Activated T-helper 1 cell treated with anti-CD3 and anti-CD28 coated beads, Interleukin-12 subunit alpha, Interleukin-12 subunit beta, Interleukin-2, Interleukin-4 antibody, amounts not matched to agents 30 ng/mL and 10 ng/mL and 1 ng/mL, durations not matched to agents 14 hours and 24 hours and 36 hours (primary cell): ENCODE results near the gene GSTCD. TPM values are rescaled to one million over a fixed set of nuclear protein-coding genes. Genes with fewer than 3 reads are reported as not detected.
"Not testable (repeated sequence)": the region's sequence is repeated elsewhere in the genome, so short reads cannot be mapped to it uniquely, and the experiment has no call there.

Source experiments
- DNase-seq: peaks from one replicate; pipeline ENCODE4 v3.0.0; 2021; ENCODE audit warnings: low spot score
- H3K27ac Mint-ChIP-seq: one replicate; pipeline ENCODE4 v1.8.0; 2021; ENCODE audit warnings: mild to moderate bottlenecking, mixed read lengths
- H3K27me3 Mint-ChIP-seq: one replicate; pipeline ENCODE4 v1.8.0; 2022; ENCODE audit warnings: mild to moderate bottlenecking, moderate library complexity, mixed read lengths; ENCODE audit not compliant: insufficient read depth
- H3K36me3 Mint-ChIP-seq: one replicate; pipeline ENCODE4 v1.8.0; 2021; ENCODE audit warnings: low read depth, mixed read lengths
- H3K4me1 Mint-ChIP-seq: one replicate; pipeline ENCODE4 v1.8.0; 2021; ENCODE audit warnings: low read depth, mixed read lengths
- H3K4me3 Mint-ChIP-seq: one replicate; pipeline ENCODE4 v1.8.0; 2021; ENCODE audit warnings: mild to moderate bottlenecking, moderate library complexity, mixed read lengths
- H3K9me3 Mint-ChIP-seq: one replicate; pipeline ENCODE4 v1.8.0; 2021; ENCODE audit warnings: mixed read lengths
- intact Hi-C: fragments of 100-400 bp; cut with micrococcal nuclease; formaldehyde crosslinking; loops from one replicate; pipeline ENCODE4 v1.15.1; 2024
- total RNA-seq: library from RNA; stranded (reverse); gene quantifications from 2 replicates; pipeline ENCODE4 v1.2.3, GENCODE V29; 2022

Gene GSTCD
- total RNA-seq, 1 donor from 2014 or later: 17.0 TPM

DNA sequence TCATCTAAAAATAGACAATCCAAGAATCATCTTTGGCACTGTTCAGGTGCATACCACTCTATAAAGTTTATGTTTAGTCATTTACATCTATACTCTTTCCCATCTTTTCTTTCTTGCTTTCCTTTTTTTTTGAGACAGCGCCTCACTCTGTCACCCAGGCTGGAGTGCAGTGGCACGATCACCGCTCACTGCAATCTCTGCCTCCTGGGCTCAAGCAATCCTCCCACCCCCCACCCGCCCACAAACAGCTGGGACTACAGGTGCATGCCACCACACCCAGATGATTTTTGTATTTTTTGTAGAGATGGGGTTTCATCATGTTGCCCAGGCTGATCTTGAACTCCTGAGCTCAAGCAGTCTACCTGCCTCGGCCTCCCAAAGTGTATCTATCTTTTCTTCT is 13.8 kb upstream of the GSTCD start:
- H3K4me1 Mint-ChIP-seq, intact Hi-C loops, H3K4me3 Mint-ChIP-seq, H3K9me3 Mint-ChIP-seq, H3K27ac Mint-ChIP-seq, DNase-seq, H3K27me3 Mint-ChIP-seq: not testable (repeated sequence)
- H3K36me3 Mint-ChIP-seq: peaks cover 28% of the 10 kb centered on the region

- H3K4me3 Mint-ChIP-seq, H3K27me3 Mint-ChIP-seq: not testable (repeated sequence)
These were observed 12.8 kb upstream of the GSTCD start for GRCh38 chr4:105695832-105696231.

GRCh38 chr4:105698607-105699006 is 10.0 kb upstream of the GSTCD start:
- no peak for DNase-seq
- H3K27me3 Mint-ChIP-seq: no peaks in the 10 kb centered on the region
- peaks cover 18% of the 10 kb centered on the region for H3K36me3 Mint-ChIP-seq
- H3K27ac Mint-ChIP-seq: no peak overlapping the region
- no peak overlapping the region for H3K4me3 Mint-ChIP-seq
- H3K9me3 Mint-ChIP-seq: no peaks in the 10 kb centered on the region
- no peaks in the 10 kb centered on the region for H3K4me1 Mint-ChIP-seq
- intact Hi-C loops: no loop called here

More at GRCh38 chr4:105695832-105696231, 12.8 kb upstream of the GSTCD start:
- H3K27ac Mint-ChIP-seq, H3K4me1 Mint-ChIP-seq, intact Hi-C loops, H3K9me3 Mint-ChIP-seq, DNase-seq: not testable (repeated sequence)
- peaks cover 29% of the 10 kb centered on the region for H3K36me3 Mint-ChIP-seq

DNA sequence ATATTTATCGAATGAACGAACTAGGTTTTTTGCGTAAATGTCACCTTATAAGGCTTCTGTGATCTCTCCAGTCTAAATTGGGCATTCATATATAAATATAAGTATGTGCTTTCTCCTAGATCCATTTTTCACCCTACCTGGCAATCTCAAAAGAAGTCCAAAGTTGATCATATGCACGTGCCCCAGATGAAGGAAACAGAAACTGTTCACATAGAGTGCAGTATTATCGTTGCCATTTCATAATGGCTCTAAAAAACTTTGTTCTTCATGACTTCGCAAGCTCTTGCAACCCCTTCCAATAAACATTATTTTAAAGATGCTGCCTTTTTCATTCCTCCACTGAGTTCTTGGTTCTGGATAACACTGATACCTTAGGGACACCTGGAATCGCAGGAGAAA is 803 bp upstream of the GSTCD start:
- no peaks in the 10 kb centered on the region for H3K27me3 Mint-ChIP-seq
- H3K4me3 Mint-ChIP-seq: peak overlapping the region; percentile 99
- peaks cover 21% of the 10 kb centered on the region for H3K4me1 Mint-ChIP-seq
- intact Hi-C loops: loop anchor here (1.0 to 10.0 kb wide), 6 partner anchors 187 to 741 kb away; partner anchors contain the start of genes AIMP1, NPNT, TBCK and TET2
- peaks cover 7% of the 10 kb centered on the region for H3K36me3 Mint-ChIP-seq
- no peaks in the 10 kb centered on the region for H3K9me3 Mint-ChIP-seq
- peak overlapping the region; percentile 95 for H3K27ac Mint-ChIP-seq
- no peak for DNase-seq

GRCh38 chr4:105709081-105709450 is 482 bp downstream of the GSTCD start:
- Mint-ChIP-seq H3K4me1 (peaks cover 21% of the 10 kb centered on the region), H3K9me3 (no peaks in the 10 kb centered on the region), H3K27ac (peak overlapping the region; percentile 83), H3K27me3 (no peaks in the 10 kb centered on the region), H3K36me3 (peaks cover 7% of the 10 kb centered on the region), H3K4me3 (peak overlapping the region; percentile 99)
- DNase-seq: no peak
- intact Hi-C loops: loop anchor here (2.0 to 10.0 kb wide), 4 partner anchors 186 to 742 kb away; partner anchors contain the start of genes NPNT and TET2

GRCh38 chr4:105710012-105710600 is 1.5 kb downstream of the GSTCD start:
- Mint-ChIP-seq H3K36me3 (peaks cover 7% of the 10 kb centered on the region), H3K4me1 (peaks cover 21% of the 10 kb centered on the region), H3K9me3 (no peaks in the 10 kb centered on the region), H3K27me3 (no peaks in the 10 kb centered on the region), H3K4me3 (peak overlapping the region; percentile 99), H3K27ac (no peak overlapping the region)
- intact Hi-C loops: no loop called here
- DNase-seq: no peak

DNA sequence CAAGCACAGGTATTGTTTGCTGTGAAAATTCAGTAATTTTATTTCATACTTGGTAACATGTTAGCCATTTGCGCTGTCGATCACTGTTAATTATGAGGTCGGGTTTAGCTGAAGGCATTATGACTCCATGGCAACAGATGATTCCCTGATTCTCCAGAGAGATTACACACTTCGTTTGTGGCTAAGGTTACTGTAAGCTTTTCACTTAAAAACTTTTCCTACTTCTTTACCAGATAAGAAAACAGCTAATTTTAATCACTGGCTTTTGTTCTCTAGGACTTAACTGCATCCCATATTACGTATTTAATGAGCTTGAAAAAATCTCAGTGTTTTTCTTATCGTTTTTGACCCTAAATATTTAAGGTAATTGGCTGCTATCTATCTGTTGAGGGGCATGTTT is 2.1 kb downstream of the GSTCD start:
- Mint-ChIP-seq H3K4me1 (peaks cover 21% of the 10 kb centered on the region), H3K36me3 (peaks cover 5% of the 10 kb centered on the region), H3K4me3 (no peak overlapping the region), H3K27me3 (no peaks in the 10 kb centered on the region), H3K27ac (no peak overlapping the region), H3K9me3 (no peaks in the 10 kb centered on the region)
- no peak for DNase-seq
- intact Hi-C loops: no loop called here

DNA sequence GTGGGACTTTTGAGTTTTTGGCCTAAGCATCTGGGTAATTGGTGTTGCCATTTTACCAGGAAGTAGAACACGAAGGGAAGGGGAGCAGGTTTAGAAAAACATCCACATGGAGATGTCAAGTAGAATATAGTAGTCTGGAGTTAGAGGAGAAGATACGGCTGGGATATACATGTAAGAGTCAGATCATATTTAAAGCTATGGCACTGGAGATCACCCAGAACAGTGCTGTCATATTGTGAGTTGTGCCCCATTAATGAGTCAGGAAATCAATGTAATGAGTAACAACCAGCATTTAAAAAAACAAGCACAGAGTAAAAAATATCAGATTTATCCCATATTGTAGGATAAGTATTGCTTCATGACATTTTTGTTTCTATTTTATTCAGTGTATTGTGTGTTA is 4.2 kb downstream of the GSTCD start:
- H3K27me3 Mint-ChIP-seq: no peaks in the 10 kb centered on the region
- H3K4me3 Mint-ChIP-seq: no peak overlapping the region
- H3K27ac Mint-ChIP-seq: no peak overlapping the region
- intact Hi-C loops: no loop called here
- peaks cover 10% of the 10 kb centered on the region for H3K4me1 Mint-ChIP-seq
- DNase-seq: no peak
- H3K36me3 Mint-ChIP-seq: no peaks in the 10 kb centered on the region
- no peaks in the 10 kb centered on the region for H3K9me3 Mint-ChIP-seq

DNA sequence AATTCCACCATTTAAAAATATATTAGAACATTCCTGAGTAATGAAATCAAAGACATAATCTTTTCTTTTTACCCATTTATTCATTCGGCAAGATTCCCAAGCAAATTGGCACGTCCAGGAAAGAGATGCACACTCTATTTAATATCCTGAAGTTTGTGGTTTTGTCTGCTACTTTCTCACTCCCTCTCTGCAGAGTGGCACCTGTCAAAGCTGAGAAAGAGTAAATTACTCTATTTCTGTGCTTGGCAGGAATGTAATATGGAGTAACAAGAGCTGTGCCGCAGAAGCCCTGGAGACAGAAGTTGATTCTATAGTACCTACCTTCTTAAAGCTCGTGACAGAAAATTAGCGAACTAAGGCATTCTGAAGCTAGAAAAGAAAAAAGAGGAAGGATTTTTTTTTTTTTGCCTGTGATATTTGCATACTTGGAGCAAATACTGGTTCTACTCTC is 5.5 kb downstream of the GSTCD start:
- Mint-ChIP-seq H3K9me3 (no peaks in the 10 kb centered on the region), H3K4me1 (peaks cover 8% of the 10 kb centered on the region)
- intact Hi-C loops: no loop called here

GRCh38 chr4:105714932-105715331 is 6.3 kb downstream of the GSTCD start:
- H3K27ac Mint-ChIP-seq: no peak overlapping the region
- no peaks in the 10 kb centered on the region for H3K36me3 Mint-ChIP-seq
- H3K4me1 Mint-ChIP-seq: no peaks in the 10 kb centered on the region
- H3K27me3 Mint-ChIP-seq: no peaks in the 10 kb centered on the region
- no peaks in the 10 kb centered on the region for H3K9me3 Mint-ChIP-seq
- DNase-seq: no peak
- no peak overlapping the region for H3K4me3 Mint-ChIP-seq
- intact Hi-C loops: loop anchor here (1.0 kb wide), 2 partner anchors 194 to 574 kb away; no protein-coding TSS in a partner anchor

More for the DNA sequence above, 5.5 kb downstream of the GSTCD start:
- no peaks in the 10 kb centered on the region for H3K36me3 Mint-ChIP-seq
- H3K27ac Mint-ChIP-seq: no peak overlapping the region
- no peak for DNase-seq
- H3K4me3 Mint-ChIP-seq: no peak overlapping the region
- no peaks in the 10 kb centered on the region for H3K27me3 Mint-ChIP-seq

GRCh38 chr4:105715692-105716278 is 7.2 kb downstream of the GSTCD start:
- no peak for DNase-seq
- no peak overlapping the region for H3K27ac Mint-ChIP-seq
- H3K9me3 Mint-ChIP-seq: no peaks in the 10 kb centered on the region
- no peaks in the 10 kb centered on the region for H3K36me3 Mint-ChIP-seq
- H3K4me1 Mint-ChIP-seq: no peaks in the 10 kb centered on the region
- H3K4me3 Mint-ChIP-seq: no peak overlapping the region
- no peaks in the 10 kb centered on the region for H3K27me3 Mint-ChIP-seq
- intact Hi-C loops: loop anchor here (1.0 kb wide), 2 partner anchors 194 to 574 kb away; no protein-coding TSS in a partner anchor

- Mint-ChIP-seq H3K27ac (no peak overlapping the region), H3K4me3 (no peak overlapping the region), H3K4me1 (no peaks in the 10 kb centered on the region), H3K36me3 (no peaks in the 10 kb centered on the region), H3K9me3 (no peaks in the 10 kb centered on the region), H3K27me3 (no peaks in the 10 kb centered on the region)
- DNase-seq: no peak
- intact Hi-C loops: no loop called here
These were observed 10.6 kb downstream of the GSTCD start for GRCh38 chr4:105719204-105719603.

DNA sequence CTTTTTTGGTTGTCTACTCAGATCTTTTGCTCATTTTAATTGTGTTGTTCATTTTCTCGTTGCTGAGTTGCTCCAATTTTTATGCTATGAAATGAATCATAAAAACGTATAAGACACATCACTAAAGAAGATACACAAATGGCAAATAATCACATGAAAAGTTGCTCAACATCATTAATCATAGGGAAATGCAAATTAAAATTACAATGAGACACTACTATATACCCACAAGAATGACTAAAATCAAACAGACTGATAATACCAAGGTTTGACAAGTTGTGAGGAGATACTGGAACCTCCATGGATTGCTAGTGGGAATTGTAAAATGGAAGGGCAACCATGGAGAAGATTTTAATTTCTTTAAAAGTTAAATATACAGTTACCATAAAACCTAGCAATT is 17.0 kb downstream of the GSTCD start:
- intact Hi-C loops: no loop called here
- DNase-seq: no peak
- no peaks in the 10 kb centered on the region for H3K4me1 Mint-ChIP-seq
- H3K36me3 Mint-ChIP-seq: peaks cover 13% of the 10 kb centered on the region
- H3K9me3 Mint-ChIP-seq: peaks cover 11% of the 10 kb centered on the region
- no peak overlapping the region for H3K4me3 Mint-ChIP-seq
- H3K27ac Mint-ChIP-seq: no peak overlapping the region
- H3K27me3 Mint-ChIP-seq: no peaks in the 10 kb centered on the region
